Measurements from ENCODE around the gene FBXO11.

DNA sequence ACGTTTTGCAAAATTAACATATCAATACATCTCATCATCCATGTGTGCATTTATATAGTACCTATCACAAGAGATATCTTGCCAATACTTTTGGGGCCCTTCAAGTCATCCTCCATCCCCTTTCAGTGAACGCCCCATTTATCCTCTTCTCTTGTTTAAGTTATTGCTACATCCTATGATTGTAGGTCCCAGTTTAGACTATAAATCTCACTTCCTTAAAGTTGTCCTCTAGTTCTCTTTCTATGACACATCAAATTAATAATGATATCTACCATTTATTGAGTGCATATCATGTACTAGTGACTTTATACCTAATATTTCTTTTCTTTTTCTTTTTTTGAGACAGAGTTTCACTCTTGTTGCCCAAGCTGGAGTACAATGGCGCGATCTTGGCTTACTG is 28.8 kb upstream of the FBXO11 start:
- no peak for TF ChIP-seq EZH2phosphoT487 (IDR thresholded peaks at IDR 0.05; ENCODE audit: low read length)
- TF ChIP-seq CTCF (IDR thresholded peaks at IDR 0.05; ENCODE audit: low read length) = no peak
- TF ChIP-seq EZH2 (optimal IDR thresholded peaks at IDR 0.05; ENCODE audit: low read depth, low read length) = no peak
